HepG2 (cell line): ENCODE measurements around the gene NRSN2. TPM values are rescaled to one million over a fixed set of nuclear protein-coding genes. Genes with fewer than 3 reads are reported as not detected.

ENCODE experiments used
- CENPT ChIP-seq: sonication (generic); formaldehyde crosslinking; IDR thresholded peaks from 2 replicates; pipeline ENCODE4 v1.8.0; 2022; ENCODE audit warnings: low read depth, mild to moderate bottlenecking, moderate library complexity, missing genetic modification reagents
- CENPX ChIP-seq: sonication (generic); formaldehyde crosslinking; IDR thresholded peaks from 2 replicates; pipeline ENCODE4 v1.9.0; 2021; ENCODE audit warnings: mild to moderate bottlenecking, missing genetic modification reagents, moderate library complexity
- DMAP1 ChIP-seq: IDR thresholded peaks from 2 replicates; pipeline ENCODE4 v1.6.1; 2016
- DR1 ChIP-seq: sonication (generic); formaldehyde crosslinking; IDR thresholded peaks from 2 replicates; pipeline ENCODE4 v1.8.0; 2021; ENCODE audit warnings: mild to moderate bottlenecking, missing genetic modification reagents, inconsistent platforms
- EED ChIP-seq: sonication (generic); formaldehyde crosslinking; IDR thresholded peaks from 2 replicates; pipeline ENCODE4 v1.5.0; 2020; ENCODE audit warnings: mild to moderate bottlenecking, missing genetic modification reagents
- ERF ChIP-seq: IDR thresholded peaks from 2 replicates; pipeline ENCODE4 v1.6.1; 2018; ENCODE audit warnings: missing biosample characterization, missing genetic modification reagents
- HNRNPL ChIP-seq: fragments of 200-400 bp; formaldehyde crosslinking; IDR thresholded peaks from 2 replicates; pipeline ENCODE4 v1.6.1; 2017; ENCODE audit warnings: mild to moderate bottlenecking, low read depth, low read length
- ISX ChIP-seq: sonication (generic); formaldehyde crosslinking; conservative IDR thresholded peaks from 2 replicates; pipeline ENCODE4 v1.5.0; 2020; ENCODE audit warnings: missing genetic modification reagents
- JARID2 ChIP-seq: sonication (generic); formaldehyde crosslinking; IDR thresholded peaks from 2 replicates; pipeline ENCODE4 v1.8.1; 2023; ENCODE audit warnings: missing genetic modification reagents, inconsistent platforms; ENCODE audit not compliant: insufficient replicate concordance
- JUND ChIP-seq: sonication (generic); formaldehyde crosslinking; IDR thresholded peaks from 2 replicates; pipeline ENCODE4 v1.8.0; 2022; ENCODE audit warnings: mild to moderate bottlenecking, missing genetic modification reagents
- KAT2B ChIP-seq: fragments of 150-350 bp; IDR thresholded peaks from 2 replicates; pipeline ENCODE4 v1.6.1; 2014; ENCODE audit warnings: low read depth, low read length, borderline replicate concordance
- KDM2A ChIP-seq: sonication (generic); formaldehyde crosslinking; IDR thresholded peaks from 2 replicates; pipeline ENCODE4 v1.4.0; 2020; ENCODE audit warnings: low read depth, missing genetic modification reagents, borderline replicate concordance
- NBN ChIP-seq: fragments of 450-650 bp; conservative IDR thresholded peaks from 2 replicates; pipeline ENCODE4 v1.6.1; 2017
- NFIB ChIP-seq: sonication (generic); formaldehyde crosslinking; IDR thresholded peaks from 2 replicates; pipeline ENCODE4 v1.9.0; 2021; ENCODE audit warnings: missing genetic modification reagents, mild to moderate bottlenecking, borderline replicate concordance
- NFYC ChIP-seq: IDR thresholded peaks from 2 replicates; pipeline ENCODE4 v1.6.1; 2016; ENCODE audit warnings: missing genetic modification reagents, missing compliant biosample characterization
- NR2C2 ChIP-seq: sonication (generic); formaldehyde crosslinking; IDR thresholded peaks from 2 replicates; pipeline ENCODE4 v1.4.0; 2020; ENCODE audit warnings: missing genetic modification reagents, mild to moderate bottlenecking, moderate library complexity, borderline replicate concordance
- RCOR2 ChIP-seq: IDR thresholded peaks from 2 replicates; pipeline ENCODE4 v1.6.1; 2016; ENCODE audit warnings: missing biosample characterization, missing genetic modification reagents
- SOX6 ChIP-seq, 2 experiments: fragments of 450-650 bp in 1 of 2; sonication (generic) in 1 of 2; formaldehyde crosslinking in 1 of 2; IDR thresholded peaks; 2 replicates each; pipeline versions ENCODE4 v1.4.0 to v1.6.1; 2017 to 2020; ENCODE audit warnings: antibody characterized with exemption in 1 of 2, mild to moderate bottlenecking in 1 of 2, missing genetic modification reagents in 1 of 2
- SP4 ChIP-seq: sonication (generic); formaldehyde crosslinking; IDR thresholded peaks from 2 replicates; pipeline ENCODE4 v1.8.1; 2023; ENCODE audit warnings: mild to moderate bottlenecking, missing genetic modification reagents
- TCF12 ChIP-seq, 2 experiments: fragments of 450-650 bp in 1 of 2; sonication (generic) in 1 of 2; formaldehyde crosslinking in 1 of 2; IDR thresholded peaks; 2 replicates each; pipeline versions ENCODE4 v1.6.1 to v1.8.0; 2017 to 2022; ENCODE audit warnings: antibody characterized with exemption in 1 of 2, mild to moderate bottlenecking in 1 of 2, missing genetic modification reagents in 1 of 2, moderate library complexity in 1 of 2
- ZNF335 ChIP-seq: sonication (generic); formaldehyde crosslinking; IDR thresholded peaks from 2 replicates; pipeline ENCODE4 v1.4.0; 2020; ENCODE audit warnings: missing genetic modification reagents
- ZNF709 ChIP-seq: sonication (generic); formaldehyde crosslinking; IDR thresholded peaks from 2 replicates; pipeline ENCODE4 v1.5.0; 2020; ENCODE audit warnings: mild to moderate bottlenecking, missing genetic modification reagents
- ZNF737 ChIP-seq: sonication (generic); formaldehyde crosslinking; IDR thresholded peaks from 2 replicates; pipeline ENCODE4 v1.5.0; 2020; ENCODE audit warnings: missing genetic modification reagents, mild to moderate bottlenecking, borderline replicate concordance
- polyA plus RNA-seq, 8 experiments: library from polyadenylated mRNA; depleted of rRNA in 3 of 8; stranded (reverse) in 7 of 8; unstranded in 1 of 8; fragments of >200 nt; fragmentation: Illumina TruSeq in 4 of 8; extraction: Trizol in 4 of 8; gene quantifications; 2 replicates each; pipeline versions ENCODE4 v1.2.1 to v1.2.3, GENCODE V29; 2011 to 2016; ENCODE audit warnings: low read depth in 4 of 8, missing spikeins in 1 of 8, mixed read lengths in 1 of 8; ENCODE audit not compliant: insufficient read depth in 1 of 8
- total RNA-seq, 5 experiments: library from RNA; depleted of rRNA; stranded (reverse); fragments of >200 nt; fragmentation: Illumina TruSeq; extraction: Trizol; gene quantifications; 2 replicates each; pipeline ENCODE4 v1.2.3, GENCODE V29; 2016; ENCODE audit warnings: low read depth in 1 of 5
- TF ChIP-seq, protein P1 (sequence below): IDR thresholded peaks from 2 replicates; pipeline ENCODE4 v1.6.1; 2016; ENCODE audit warnings: mild to moderate bottlenecking
- TF ChIP-seq, protein P2 (sequence below): sonication (generic); formaldehyde crosslinking; IDR thresholded peaks from 2 replicates; pipeline ENCODE4 v1.8.0; 2023; ENCODE audit warnings: mild to moderate bottlenecking, missing genetic modification reagents
- TF ChIP-seq, protein P3 (sequence below): sonication (generic); formaldehyde crosslinking; IDR thresholded peaks from 2 replicates; pipeline ENCODE4; 2020; ENCODE audit warnings: missing genetic modification reagents, mild to moderate bottlenecking, borderline replicate concordance

The NRSN2 gene
- total and polyA plus RNA-seq, 2 of the 13 experiments (the other 11 are each of a cell fraction or from before 2014, with no cell fraction given), result 32.3 to 49.4 TPM

DNA sequence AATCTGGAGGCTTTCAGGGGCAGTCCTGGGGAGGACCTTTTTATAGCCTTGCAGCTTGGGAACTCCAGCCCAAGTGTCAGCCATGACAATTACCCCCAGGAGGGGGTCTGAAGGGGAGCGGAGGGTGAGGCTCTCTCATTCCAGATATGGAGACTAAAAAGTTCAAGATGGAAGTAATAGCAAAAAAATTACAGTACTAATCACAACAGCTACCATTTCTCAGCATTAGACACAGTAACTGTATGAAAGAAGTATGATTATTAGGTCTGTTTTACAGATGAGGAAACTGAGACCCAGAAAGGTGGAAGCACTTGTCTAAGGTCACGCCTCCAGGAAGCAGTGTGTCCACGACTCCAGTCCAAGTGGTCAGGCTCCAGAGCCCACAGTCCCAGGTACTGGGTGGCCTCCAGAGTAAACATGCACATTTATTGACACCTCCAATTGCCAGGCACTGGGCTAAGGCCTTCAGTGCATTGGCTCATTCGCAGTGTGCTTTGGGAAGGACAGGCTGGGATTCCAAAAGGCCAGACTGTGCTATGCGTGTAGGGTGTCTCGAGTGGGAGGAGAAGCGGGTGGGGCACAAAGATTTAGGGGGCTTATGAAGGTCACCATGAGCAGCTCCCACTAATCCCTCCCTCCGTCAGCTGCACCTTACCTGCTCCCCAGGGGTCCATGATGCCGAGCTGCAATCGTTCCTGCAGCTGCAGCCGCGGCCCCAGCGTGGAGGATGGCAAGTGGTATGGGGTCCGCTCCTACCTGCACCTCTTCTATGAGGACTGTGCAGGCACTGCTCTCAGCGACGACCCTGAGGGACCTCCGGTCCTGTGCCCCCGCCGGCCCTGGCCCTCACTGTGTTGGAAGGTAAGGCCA lies 2.3 kb downstream of the NRSN2 start (continued):
- TF ChIP-seq, protein P1, sequence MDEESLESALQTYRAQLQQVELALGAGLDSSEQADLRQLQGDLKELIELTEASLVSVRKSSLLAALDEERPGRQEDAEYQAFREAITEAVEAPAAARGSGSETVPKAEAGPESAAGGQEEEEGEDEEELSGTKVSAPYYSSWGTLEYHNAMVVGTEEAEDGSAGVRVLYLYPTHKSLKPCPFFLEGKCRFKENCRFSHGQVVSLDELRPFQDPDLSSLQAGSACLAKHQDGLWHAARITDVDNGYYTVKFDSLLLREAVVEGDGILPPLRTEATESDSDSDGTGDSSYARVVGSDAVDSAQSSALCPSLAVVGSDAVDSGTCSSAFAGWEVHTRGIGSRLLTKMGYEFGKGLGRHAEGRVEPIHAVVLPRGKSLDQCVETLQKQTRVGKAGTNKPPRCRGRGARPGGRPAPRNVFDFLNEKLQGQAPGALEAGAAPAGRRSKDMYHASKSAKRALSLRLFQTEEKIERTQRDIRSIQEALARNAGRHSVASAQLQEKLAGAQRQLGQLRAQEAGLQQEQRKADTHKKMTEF (CRISPR knock-in tag), result peak; percentile 41; the same call in 1 of the 2 replicates
- TF ChIP-seq ERF (peak; percentile 71; the same call in 1 of the 2 replicates), ZNF335 (CRISPR knock-in tag) (no peak), HNRNPL (no peak), NR2C2 (CRISPR knock-in tag) (peak; percentile 71; the same call in 1 of the 2 replicates), JUND (CRISPR knock-in tag) (no peak), SP4 (CRISPR knock-in tag) (no peak; the same call in 1 of the 2 replicates), CENPT (CRISPR knock-in tag) (no peak), DR1 (CRISPR knock-in tag) (no peak), EED (no peak), DMAP1 (CRISPR knock-in tag) (no peak), ZNF709 (no peak), KAT2B (no peak), NFIB (no peak), NFYC (no peak), NBN (no peak), TCF12 (IDR thresholded peaks at IDR 0.05) (no peak), TCF12 (CRISPR knock-in tag; IDR thresholded peaks at IDR 0.05) (no peak), ZNF737 (CRISPR knock-in tag) (no peak), CENPX (CRISPR knock-in tag) (no peak), RCOR2 (CRISPR knock-in tag) (peak; percentile 25; the same call in 1 of the 2 replicates), ISX (CRISPR knock-in tag) (no peak), KDM2A (CRISPR knock-in tag) (peak; percentile 73), SOX6 (IDR thresholded peaks at IDR 0.05) (no peak), SOX6 (CRISPR knock-in tag; IDR thresholded peaks at IDR 0.05) (peak; percentile 25; the same call in 1 of the 2 replicates), JARID2 (no peak)
- TF ChIP-seq, protein P2, sequence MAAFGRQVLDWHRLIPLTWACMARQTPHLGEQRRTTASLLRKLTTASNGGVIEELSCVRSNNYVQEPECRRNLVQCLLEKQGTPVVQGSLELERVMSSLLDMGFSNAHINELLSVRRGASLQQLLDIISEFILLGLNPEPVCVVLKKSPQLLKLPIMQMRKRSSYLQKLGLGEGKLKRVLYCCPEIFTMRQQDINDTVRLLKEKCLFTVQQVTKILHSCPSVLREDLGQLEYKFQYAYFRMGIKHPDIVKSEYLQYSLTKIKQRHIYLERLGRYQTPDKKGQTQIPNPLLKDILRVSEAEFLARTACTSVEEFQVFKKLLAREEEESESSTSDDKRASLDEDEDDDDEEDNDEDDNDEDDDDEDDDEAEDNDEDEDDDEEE (CRISPR knock-in tag), result no peak
- TF ChIP-seq, protein P3, sequence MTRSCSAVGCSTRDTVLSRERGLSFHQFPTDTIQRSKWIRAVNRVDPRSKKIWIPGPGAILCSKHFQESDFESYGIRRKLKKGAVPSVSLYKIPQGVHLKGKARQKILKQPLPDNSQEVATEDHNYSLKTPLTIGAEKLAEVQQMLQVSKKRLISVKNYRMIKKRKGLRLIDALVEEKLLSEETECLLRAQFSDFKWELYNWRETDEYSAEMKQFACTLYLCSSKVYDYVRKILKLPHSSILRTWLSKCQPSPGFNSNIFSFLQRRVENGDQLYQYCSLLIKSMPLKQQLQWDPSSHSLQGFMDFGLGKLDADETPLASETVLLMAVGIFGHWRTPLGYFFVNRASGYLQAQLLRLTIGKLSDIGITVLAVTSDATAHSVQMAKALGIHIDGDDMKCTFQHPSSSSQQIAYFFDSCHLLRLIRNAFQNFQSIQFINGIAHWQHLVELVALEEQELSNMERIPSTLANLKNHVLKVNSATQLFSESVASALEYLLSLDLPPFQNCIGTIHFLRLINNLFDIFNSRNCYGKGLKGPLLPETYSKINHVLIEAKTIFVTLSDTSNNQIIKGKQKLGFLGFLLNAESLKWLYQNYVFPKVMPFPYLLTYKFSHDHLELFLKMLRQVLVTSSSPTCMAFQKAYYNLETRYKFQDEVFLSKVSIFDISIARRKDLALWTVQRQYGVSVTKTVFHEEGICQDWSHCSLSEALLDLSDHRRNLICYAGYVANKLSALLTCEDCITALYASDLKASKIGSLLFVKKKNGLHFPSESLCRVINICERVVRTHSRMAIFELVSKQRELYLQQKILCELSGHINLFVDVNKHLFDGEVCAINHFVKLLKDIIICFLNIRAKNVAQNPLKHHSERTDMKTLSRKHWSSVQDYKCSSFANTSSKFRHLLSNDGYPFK (CRISPR knock-in tag), result peak; percentile 37
